ENCODE measurements around the gene VPS13D.

- TF ChIP-seq CTCF (IDR thresholded peaks at IDR 0.05) (no peak), POLR2A (IDR thresholded peaks at IDR 0.05) (no peak)
Observed at GRCh38 chr1:12279003-12279402, 49.2 kb downstream of the VPS13D start.

Data from right lobe of liver (tissue), 4 donors.